CMK (cell line): ENCODE results near the gene PRAMEF18.
"Not testable (repeated sequence)": the region's sequence is repeated elsewhere in the genome, so short reads cannot be mapped to it uniquely, and the experiment has no call there.

ENCODE experiments used
- DNase-seq: peaks from one replicate; pipeline ENCODE4 v3.0.0-alpha.2; 2010; ENCODE audit warnings: low read depth

The PRAMEF18 gene

GRCh38 chr1:13225675-13226204, at the start of gene PRAMEF18:
Gene PRAMEF18 (minus strand): TSS chr1:13226154. CDS start chr1:13226106, 48 bp downstream.
- DNase-seq: not testable (repeated sequence)

GRCh38 chr1:13265124-13265523, 39.2 kb upstream of the PRAMEF18 start:
- not testable (repeated sequence) for DNase-seq

GRCh38 chr1:13253898-13254297, 27.9 kb upstream of the PRAMEF18 start, which contains the start of gene PRAMEF5:
Gene PRAMEF5 (plus strand): TSS chr1:13254198. CDS start chr1:13259269, 5,071 bp downstream.
- not testable (repeated sequence) for DNase-seq

- not testable (repeated sequence) for DNase-seq
These were observed 21.2 kb upstream of the PRAMEF18 start for GRCh38 chr1:13247122-13247521.

GRCh38 chr1:13246554-13246871, 20.6 kb upstream of the PRAMEF18 start:
- not testable (repeated sequence) for DNase-seq

- DNase-seq: not testable (repeated sequence)
These were observed 20.0 kb upstream of the PRAMEF18 start for GRCh38 chr1:13245841-13246553.

- DNase-seq: not testable (repeated sequence)
These were observed 17.7 kb upstream of the PRAMEF18 start for GRCh38 chr1:13243536-13244263.

- DNase-seq: not testable (repeated sequence)
These were observed 13.7 kb upstream of the PRAMEF18 start for GRCh38 chr1:13239633-13240032.

GRCh38 chr1:13237572-13237971, 11.6 kb upstream of the PRAMEF18 start:
- DNase-seq: not testable (repeated sequence)

- DNase-seq: not testable (repeated sequence)
These were observed 8.1 kb upstream of the PRAMEF18 start for GRCh38 chr1:13234057-13234456.

- DNase-seq: not testable (repeated sequence)
These were observed 6.1 kb upstream of the PRAMEF18 start for GRCh38 chr1:13232056-13232455.

GRCh38 chr1:13231061-13231750, 5.3 kb upstream of the PRAMEF18 start:
- DNase-seq: not testable (repeated sequence)

GRCh38 chr1:13230601-13231000, 4.6 kb upstream of the PRAMEF18 start:
- not testable (repeated sequence) for DNase-seq

- not testable (repeated sequence) for DNase-seq
These were observed 4.1 kb upstream of the PRAMEF18 start for GRCh38 chr1:13230096-13230495.

GRCh38 chr1:13228343-13228781, 2.4 kb upstream of the PRAMEF18 start:
- peak; percentile 15 for DNase-seq

GRCh38 chr1:13227271-13228055, 1.5 kb upstream of the PRAMEF18 start:
- not testable (repeated sequence) for DNase-seq

GRCh38 chr1:13224480-13225060, 1.4 kb downstream of the PRAMEF18 start:
- DNase-seq: no peak

- not testable (repeated sequence) for DNase-seq
These were observed 3.2 kb downstream of the PRAMEF18 start for GRCh38 chr1:13222788-13223187.

- not testable (repeated sequence) for DNase-seq
These were observed 6.8 kb downstream of the PRAMEF18 start for GRCh38 chr1:13219203-13219602.

- DNase-seq: not testable (repeated sequence)
These were observed 9.3 kb downstream of the PRAMEF18 start for GRCh38 chr1:13216619-13217018.

GRCh38 chr1:13208712-13209111, 17.2 kb downstream of the PRAMEF18 start:
- not testable (repeated sequence) for DNase-seq
